PC-3 (cell line): ENCODE results near the gene RFC1. TPM values are rescaled to one million over a fixed set of nuclear protein-coding genes. Genes with fewer than 3 reads are reported as not detected.

ENCODE experiments used
- ATAC-seq: fragments of 200-7000 bp; cut with Tn5 transposase; 2 replicates; pipeline ENCODE4 v1.9.1; 2020; ENCODE audit warnings: mild to moderate bottlenecking, moderate library complexity
- BruUV-seq: library from RNA; stranded (reverse); fragments of 400-500 nt; replicated peaks from 2 replicates; lab custom pipeline; 2021; lab: Mats Ljungman, UMichigan
- CTCF ChIA-PET: fragments of 300-600 bp; sonication (Branson Sonifier 250); formaldehyde crosslinking; loops from one replicate; lab custom pipeline; 2022; ENCODE audit warnings: antibody characterized with exemption; lab: Charles Lee
- POLR2A ChIA-PET: fragments of 300-600 bp; sonication (Branson Sonifier 250); formaldehyde crosslinking; loops from one replicate; lab custom pipeline; 2022; ENCODE audit warnings: antibody characterized with exemption; ENCODE audit not compliant: unreplicated experiment; lab: Charles Lee
- DNase-seq: peaks from one replicate; pipeline ENCODE4 v3.0.0-alpha.2; 2015
- H2AFZ ChIP-seq: fragments of 300-600 bp; sonication (generic); 2 replicates; pipeline ENCODE4 v1.6.0; 2016; ENCODE audit warnings: antibody characterized with exemption, low read length
- H3F3A ChIP-seq: fragments of 300-600 bp; sonication (generic); one replicate; pipeline ENCODE4 v1.6.0; 2017; ENCODE audit warnings: antibody characterized with exemption, low read length, control low read depth, mild to moderate bottlenecking; ENCODE audit not compliant: unreplicated experiment
- H3K27ac ChIP-seq: fragments of 300-600 bp; sonication (generic); 2 replicates; pipeline ENCODE4 v1.5.1; 2016; ENCODE audit warnings: mild to moderate bottlenecking, low read length
- H3K27me3 ChIP-seq: fragments of 300-600 bp; sonication (generic); 2 replicates; pipeline ENCODE4 v1.6.1; 2016; ENCODE audit warnings: low read length, mixed read lengths
- H3K36me3 ChIP-seq: fragments of 300-600 bp; sonication (generic); 2 replicates; pipeline ENCODE4 v1.6.1; 2016; ENCODE audit warnings: low read depth, mixed run types, low read length, mixed read lengths
- H3K4me1 ChIP-seq: fragments of 300-600 bp; sonication (generic); 2 replicates; pipeline ENCODE4 v1.5.1; 2016; ENCODE audit warnings: low read length; ENCODE audit not compliant: insufficient read depth
- H3K4me2 ChIP-seq: fragments of 300-600 bp; sonication (generic); 2 replicates; pipeline ENCODE4 v1.6.0; 2016; ENCODE audit warnings: low read length
- H3K4me3 ChIP-seq: fragments of 300-600 bp; sonication (generic); 2 replicates; pipeline ENCODE4 v1.5.1; 2016; ENCODE audit warnings: mild to moderate bottlenecking, low read length, mixed read lengths
- H3K79me2 ChIP-seq: fragments of 300-600 bp; sonication (generic); 2 replicates; pipeline ENCODE4 v1.6.1; 2017; ENCODE audit warnings: low read length, mixed read lengths
- H3K9ac ChIP-seq: fragments of 300-600 bp; sonication (generic); 2 replicates; pipeline ENCODE4 v1.6.0; 2016; ENCODE audit warnings: mild to moderate bottlenecking, low read length
- H3K9me2 ChIP-seq: fragments of 300-600 bp; sonication (generic); replicated peaks from 2 replicates; pipeline ENCODE4 v1.6.1; 2016; ENCODE audit warnings: mixed run types, low read length, mixed read lengths
- H3K9me3 ChIP-seq: fragments of 300-600 bp; sonication (generic); 2 replicates; pipeline ENCODE4 v1.6.1; 2016; ENCODE audit warnings: low read length, mixed read lengths
- H4K20me1 ChIP-seq: fragments of 300-600 bp; sonication (generic); 2 replicates; pipeline ENCODE4 v1.6.1; 2016; ENCODE audit warnings: low read length, mixed read lengths
- EZH2 ChIP-seq: fragments of 300-600 bp; sonication (generic); IDR thresholded peaks from one replicate; pipeline ENCODE4 v1.6.1; 2017; ENCODE audit warnings: antibody characterized with exemption, mild to moderate bottlenecking, low read length; ENCODE audit not compliant: unreplicated experiment
- EZH2phosphoT487 ChIP-seq: fragments of 300-600 bp; sonication (generic); IDR thresholded peaks from 2 replicates; pipeline ENCODE4 v1.6.1; 2018; ENCODE audit warnings: mild to moderate bottlenecking, antibody characterized with exemption, low read length, borderline replicate concordance
- intact Hi-C: fragments of 100-400 bp; cut with micrococcal nuclease; formaldehyde crosslinking; loops from 2 replicates; pipeline ENCODE4 v1.9.0; 2023
- total RNA-seq: library from RNA; depleted of rRNA; stranded (reverse); fragments of >200 nt; gene quantifications from 2 replicates; pipeline ENCODE4 v1.2.3, GENCODE V29; 2014
- TF ChIP-seq, protein P1 (sequence below): fragments of 300-600 bp; sonication (generic); conservative IDR thresholded peaks from 2 replicates; pipeline ENCODE4 v1.5.1; 2017; ENCODE audit warnings: antibody characterized with exemption, low read depth, mild to moderate bottlenecking, low read length

The RFC1 gene
- total RNA-seq, 1 experiment from 2014 or later = 43.9 TPM

DNA sequence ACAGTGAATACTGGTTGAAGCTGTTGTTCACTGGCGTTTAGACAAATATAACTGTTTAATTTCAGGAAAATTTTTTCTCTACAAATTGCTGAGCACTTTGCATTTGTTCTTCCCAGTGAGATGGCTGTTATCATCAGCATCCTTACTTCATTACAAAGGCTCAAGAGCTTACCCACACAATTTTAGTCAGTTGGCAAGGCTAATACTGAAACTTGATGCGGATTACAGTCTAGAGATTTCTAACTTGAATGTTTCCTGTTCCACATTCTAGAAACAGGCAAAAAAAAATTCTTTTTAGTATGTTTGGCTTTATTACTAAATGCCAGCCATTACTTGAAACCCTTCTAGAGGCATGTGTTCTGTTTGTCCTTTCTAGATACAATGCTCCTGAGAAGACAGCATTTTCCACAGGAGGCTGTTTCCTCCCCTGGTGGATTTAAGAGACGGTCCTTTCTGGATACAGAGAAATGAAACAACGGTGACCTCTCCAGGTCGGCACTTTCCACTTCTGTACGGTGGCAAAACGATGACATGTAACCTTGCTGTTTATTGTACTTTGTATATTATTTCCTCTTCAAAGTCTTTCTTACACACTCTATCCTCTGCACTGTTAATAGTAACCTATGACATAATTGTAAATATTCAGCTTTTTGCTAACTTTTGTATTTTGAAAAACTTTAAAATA is 80.9 kb downstream of the RFC1 start:
- no peaks in the 10 kb centered on the region for H3K4me1 ChIP-seq
- H3K4me3 ChIP-seq = no peak overlapping the region
- no peaks in the 10 kb centered on the region for H3K27me3 ChIP-seq
- peaks cover 27% of the 10 kb centered on the region for H3K36me3 ChIP-seq
- H4K20me1 ChIP-seq = no peaks in the 10 kb centered on the region
- ChIA-PET POLR2A (no interaction called here), CTCF (no interaction called here)
- TF ChIP-seq, protein P1, sequence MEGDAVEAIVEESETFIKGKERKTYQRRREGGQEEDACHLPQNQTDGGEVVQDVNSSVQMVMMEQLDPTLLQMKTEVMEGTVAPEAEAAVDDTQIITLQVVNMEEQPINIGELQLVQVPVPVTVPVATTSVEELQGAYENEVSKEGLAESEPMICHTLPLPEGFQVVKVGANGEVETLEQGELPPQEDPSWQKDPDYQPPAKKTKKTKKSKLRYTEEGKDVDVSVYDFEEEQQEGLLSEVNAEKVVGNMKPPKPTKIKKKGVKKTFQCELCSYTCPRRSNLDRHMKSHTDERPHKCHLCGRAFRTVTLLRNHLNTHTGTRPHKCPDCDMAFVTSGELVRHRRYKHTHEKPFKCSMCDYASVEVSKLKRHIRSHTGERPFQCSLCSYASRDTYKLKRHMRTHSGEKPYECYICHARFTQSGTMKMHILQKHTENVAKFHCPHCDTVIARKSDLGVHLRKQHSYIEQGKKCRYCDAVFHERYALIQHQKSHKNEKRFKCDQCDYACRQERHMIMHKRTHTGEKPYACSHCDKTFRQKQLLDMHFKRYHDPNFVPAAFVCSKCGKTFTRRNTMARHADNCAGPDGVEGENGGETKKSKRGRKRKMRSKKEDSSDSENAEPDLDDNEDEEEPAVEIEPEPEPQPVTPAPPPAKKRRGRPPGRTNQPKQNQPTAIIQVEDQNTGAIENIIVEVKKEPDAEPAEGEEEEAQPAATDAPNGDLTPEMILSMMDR = no peak
- TF ChIP-seq EZH2 = no peak
- TF ChIP-seq EZH2phosphoT487 = no peak
- H3K4me2 ChIP-seq = no peak overlapping the region
- H3K9me2 ChIP-seq = no peaks in the 10 kb centered on the region
- DNase-seq = no peak
- no peak overlapping the region for H3K27ac ChIP-seq
- no peak overlapping the region for H3K9ac ChIP-seq
- H3K9me3 ChIP-seq = no peaks in the 10 kb centered on the region
- H3K79me2 ChIP-seq = no peaks in the 10 kb centered on the region
- no peaks in the 10 kb centered on the region for H3F3A ChIP-seq
- BruUV-seq = no TSS peak
- intact Hi-C loops = no loop called here
- no peak overlapping the region for H2AFZ ChIP-seq
- ATAC-seq = no peak

DNA sequence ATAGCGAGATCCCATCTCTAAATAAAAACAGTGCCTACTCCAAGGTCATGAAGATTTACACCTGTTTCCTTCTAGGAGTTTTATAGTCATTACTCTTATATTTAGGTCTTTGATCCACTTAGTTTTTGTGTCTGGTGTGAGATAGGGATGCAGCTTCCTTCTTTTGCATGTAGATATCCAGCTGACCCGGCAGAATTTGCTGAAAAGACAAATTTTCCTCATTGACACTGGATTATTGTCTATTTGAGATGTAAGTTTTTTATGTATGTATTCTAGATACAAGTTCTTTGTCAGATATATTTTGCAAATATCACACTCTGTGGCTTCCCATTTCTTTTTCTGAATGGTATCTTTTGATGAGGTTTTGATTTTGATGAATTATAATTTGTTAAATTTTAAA is 85.4 kb downstream of the RFC1 start:
- no peak for ATAC-seq
- CTCF ChIA-PET = no interaction called here
- TF ChIP-seq, protein P1 = no peak
- TF ChIP-seq EZH2phosphoT487 = no peak
- TF ChIP-seq EZH2 = no peak

DNA sequence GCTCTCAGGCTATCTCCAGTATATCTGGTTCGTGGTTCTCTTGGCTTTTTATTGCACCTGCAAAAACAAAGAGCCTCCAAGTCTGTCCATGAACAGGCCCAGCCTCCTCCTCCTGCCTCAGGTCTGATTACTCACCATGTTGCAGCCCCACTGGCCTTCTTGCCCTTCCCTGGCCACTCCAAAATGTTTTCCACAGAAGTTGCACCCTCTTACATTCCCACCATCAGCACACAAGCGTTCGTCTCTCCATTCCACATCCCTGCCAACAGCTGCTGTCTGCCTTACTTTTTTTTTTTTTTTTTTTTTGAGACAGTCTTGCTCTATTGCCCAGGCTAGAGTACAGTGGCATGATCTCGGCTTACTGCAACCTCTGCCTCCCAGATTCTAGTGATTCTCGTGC is 86.7 kb downstream of the RFC1 start:
- DNase-seq (no peak), ATAC-seq (no peak)
- no TSS peak for BruUV-seq
- intact Hi-C loops = no loop called here
- CTCF ChIA-PET = no interaction called here
- Histone ChIP-seq H3F3A (no peaks in the 10 kb centered on the region), H3K36me3 (peaks cover 14% of the 10 kb centered on the region), H3K9me2 (no peaks in the 10 kb centered on the region), H3K9ac (no peak overlapping the region), H3K79me2 (no peaks in the 10 kb centered on the region), H3K4me1 (no peaks in the 10 kb centered on the region), H3K4me3 (no peak overlapping the region), H4K20me1 (no peaks in the 10 kb centered on the region), H3K9me3 (no peaks in the 10 kb centered on the region), H3K4me2 (no peak overlapping the region), H3K27me3 (no peaks in the 10 kb centered on the region), H3K27ac (no peak overlapping the region), H2AFZ (no peak overlapping the region)
- POLR2A ChIA-PET = no interaction called here
- TF ChIP-seq EZH2 (no peak), EZH2phosphoT487 (no peak)
- TF ChIP-seq, protein P1 = no peak

More for the DNA sequence above, 85.4 kb downstream of the RFC1 start:
- H3K4me1 ChIP-seq = no peaks in the 10 kb centered on the region
- no peak overlapping the region for H3K9ac ChIP-seq
- no TSS peak for BruUV-seq
- H3K4me2 ChIP-seq = no peak overlapping the region
- H3F3A ChIP-seq = no peaks in the 10 kb centered on the region
- H3K27ac ChIP-seq = no peak overlapping the region
- H3K27me3 ChIP-seq = no peaks in the 10 kb centered on the region
- H3K9me2 ChIP-seq = no peaks in the 10 kb centered on the region
- POLR2A ChIA-PET = no interaction called here
- H3K79me2 ChIP-seq = no peaks in the 10 kb centered on the region
- no peak overlapping the region for H2AFZ ChIP-seq
- H3K9me3 ChIP-seq = no peaks in the 10 kb centered on the region
- DNase-seq = no peak
- intact Hi-C loops = no loop called here
- H3K4me3 ChIP-seq = no peak overlapping the region
- no peaks in the 10 kb centered on the region for H4K20me1 ChIP-seq
- H3K36me3 ChIP-seq = peaks cover 14% of the 10 kb centered on the region
